Activated B cell treated with CpG ODN at 0.5 μM for 24 hours (primary cell): Measurements from ENCODE around the gene ME1. TPM values are rescaled to one million over a fixed set of nuclear protein-coding genes. Genes with fewer than 3 reads are reported as not detected.
"Not testable (repeated sequence)": the region's sequence is repeated elsewhere in the genome, so short reads cannot be mapped to it uniquely, and the experiment has no call there.

Experiments
- ATAC-seq: fragments of 200-7000 bp; cut with Tn5 transposase; one replicate; pipeline ENCODE4 v1.10.0; 2021; ENCODE audit warnings: low read depth, mild to moderate bottlenecking, moderate library complexity
- CTCF ChIA-PET: fragments of 350-600 bp; sonication (Branson Sonifier 250); formaldehyde crosslinking; loops from one replicate; lab custom pipeline; 2021; ENCODE audit warnings: antibody characterized with exemption; lab: Charles Lee
- POLR2A ChIA-PET: fragments of 350-600 bp; sonication (Branson Sonifier 250); formaldehyde crosslinking; loops from one replicate; lab custom pipeline; 2021; ENCODE audit warnings: antibody characterized with exemption; lab: Charles Lee
- DNase-seq: peaks from one replicate; pipeline ENCODE4 v3.0.0; 2022
- H3K27ac Mint-ChIP-seq: one replicate; pipeline ENCODE4 v1.8.0; 2020; ENCODE audit warnings: mixed read lengths
- H3K27me3 Mint-ChIP-seq: one replicate; pipeline ENCODE4 v1.8.0; 2021; ENCODE audit warnings: mixed read lengths
- H3K36me3 Mint-ChIP-seq: one replicate; pipeline ENCODE4 v1.8.0; 2021; ENCODE audit warnings: low read depth, mixed read lengths
- H3K4me1 Mint-ChIP-seq: one replicate; pipeline ENCODE4 v1.8.0; 2021; ENCODE audit warnings: mixed read lengths
- H3K4me3 Mint-ChIP-seq: one replicate; pipeline ENCODE4 v1.8.0; 2020; ENCODE audit warnings: mild to moderate bottlenecking, mixed read lengths
- H3K9me3 Mint-ChIP-seq: one replicate; pipeline ENCODE4 v1.8.0; 2020; ENCODE audit warnings: mixed read lengths
- CTCF ChIP-seq: fragments of 200-600 bp; IDR thresholded peaks from one replicate; pipeline ENCODE4 v1.8.0; 2022; ENCODE audit warnings: antibody characterized with exemption, mild to moderate bottlenecking
- intact Hi-C: fragments of 100-400 bp; cut with micrococcal nuclease; formaldehyde crosslinking; loops from one replicate; pipeline ENCODE4 v1.15.1; 2024
- total RNA-seq: library from RNA; stranded (reverse); gene quantifications from 2 replicates; pipeline ENCODE4 v1.2.3, GENCODE V29; 2022

The ME1 gene
- total RNA-seq, 1 donor from 2014 or later = not detected

- intact Hi-C loops = loop anchor here (2.0 to 10.0 kb wide), 3 partner anchors 662 to 1440 kb away; partner anchors contain the start of genes CEP162, CYB5R4, RIPPLY2 and TENT5A
- POLR2A ChIA-PET = interaction anchor here (0.7 kb wide), 1 partner anchor 126 kb away, joined by 10 read pairs; no protein-coding TSS in a partner anchor
- CTCF ChIA-PET = no interaction called here
Measured at GRCh38 chr6:83192456-83192855, 238.4 kb downstream of the ME1 start.

GRCh38 chr6:83191974-83192373, 238.9 kb downstream of the ME1 start:
- H3K9me3 Mint-ChIP-seq, DNase-seq, ATAC-seq, H3K27ac Mint-ChIP-seq, CTCF ChIA-PET, H3K27me3 Mint-ChIP-seq: not testable (repeated sequence)
- POLR2A ChIA-PET = interaction anchor here (0.7 kb wide), 1 partner anchor 126 kb away, joined by 10 read pairs; no protein-coding TSS in a partner anchor
- Mint-ChIP-seq H3K4me1 (peaks cover 31% of the 10 kb centered on the region), H3K36me3 (peaks cover 18% of the 10 kb centered on the region), H3K4me3 (peak overlapping the region; percentile 96)
- intact Hi-C loops = loop anchor here (2.0 to 10.0 kb wide), 3 partner anchors 663 to 1440 kb away; partner anchors contain the start of genes CEP162, CYB5R4, RIPPLY2 and TENT5A

More at GRCh38 chr6:83192456-83192855, 238.4 kb downstream of the ME1 start:
- DNase-seq (no peak), ATAC-seq (no peak)
- Mint-ChIP-seq H3K27ac (peak overlapping the region; percentile 91), H3K9me3 (no peaks in the 10 kb centered on the region), H3K4me1 (peaks cover 31% of the 10 kb centered on the region), H3K36me3 (peaks cover 18% of the 10 kb centered on the region), H3K27me3 (no peaks in the 10 kb centered on the region), H3K4me3 (peak overlapping the region; percentile 96)
- no peak for TF ChIP-seq CTCF

GRCh38 chr6:83190626-83191025, 240.2 kb downstream of the ME1 start:
- H3K4me1 Mint-ChIP-seq = peaks cover 25% of the 10 kb centered on the region
- ATAC-seq = no peak
- TF ChIP-seq CTCF = no peak
- intact Hi-C loops = loop anchor here (5.0 to 10.0 kb wide), 2 partner anchors 664 to 1438 kb away; partner anchors contain the start of genes CYB5R4, RIPPLY2 and TENT5A
- no peak overlapping the region for H3K4me3 Mint-ChIP-seq
- peaks cover 26% of the 10 kb centered on the region for H3K36me3 Mint-ChIP-seq
- no peak for DNase-seq
- H3K9me3 Mint-ChIP-seq = no peaks in the 10 kb centered on the region
- POLR2A ChIA-PET = no interaction called here
- no peak overlapping the region for H3K27ac Mint-ChIP-seq
- H3K27me3 Mint-ChIP-seq = no peaks in the 10 kb centered on the region
- CTCF ChIA-PET = interaction anchor here (3.5 kb wide), 1 partner anchor 125 kb away, joined by 9 read pairs; the partner anchor contains the start of gene UBE3D

- H3K4me3 Mint-ChIP-seq = no peak overlapping the region
- no peak for TF ChIP-seq CTCF
- H3K4me1 Mint-ChIP-seq = peaks cover 18% of the 10 kb centered on the region
- ChIA-PET CTCF (interaction anchor here (1.4 to 3.5 kb wide), 2 partner anchors 121 to 123 kb away, joined by 5 to 9 read pairs; partner anchors contain the start of genes DOP1A and UBE3D), POLR2A (interaction anchor here (1.1 kb wide), 1 partner anchor 123 kb away, joined by 3 read pairs; the partner anchor contains the start of gene UBE3D)
- no peaks in the 10 kb centered on the region for H3K27me3 Mint-ChIP-seq
- DNase-seq (no peak), ATAC-seq (no peak)
- no peaks in the 10 kb centered on the region for H3K9me3 Mint-ChIP-seq
- peaks cover 45% of the 10 kb centered on the region for H3K36me3 Mint-ChIP-seq
- intact Hi-C loops = no loop called here
- H3K27ac Mint-ChIP-seq = no peak overlapping the region
Measured at GRCh38 chr6:83188501-83188900, 242.3 kb downstream of the ME1 start.

GRCh38 chr6:83185096-83185495, 245.8 kb downstream of the ME1 start:
- no peak overlapping the region for H3K4me3 Mint-ChIP-seq
- no peak for ATAC-seq
- no peaks in the 10 kb centered on the region for H3K9me3 Mint-ChIP-seq
- intact Hi-C loops = no loop called here
- POLR2A ChIA-PET = no interaction called here
- H3K27ac Mint-ChIP-seq = no peak overlapping the region
- no peaks in the 10 kb centered on the region for H3K27me3 Mint-ChIP-seq
- no peak for DNase-seq
- H3K4me1 Mint-ChIP-seq = peaks cover 2% of the 10 kb centered on the region
- CTCF ChIA-PET = interaction anchor here (1.2 kb wide), 1 partner anchor 131 kb away, joined by 3 read pairs; no protein-coding TSS in a partner anchor
- no peak for TF ChIP-seq CTCF
- H3K36me3 Mint-ChIP-seq = peaks cover 68% of the 10 kb centered on the region
